Sigmoid colon (tissue), 4 donors: ENCODE results near the gene CST2.

Experiments
- CTCF ChIP-seq, 4 experiments: fragments of 450-650 bp in 3 of 4; fragments of 200-600 bp in 1 of 4; IDR thresholded peaks; one replicate each; pipeline ENCODE4 v1.5.1; 2016 to 2019; ENCODE audit warnings: antibody characterized with exemption in 4 of 4, mild to moderate bottlenecking in 3 of 4, moderate library complexity in 2 of 4
- POLR2A ChIP-seq, 2 donors: fragments of 450-650 bp; IDR thresholded peaks; one replicate each; pipeline ENCODE4 v1.6.1; 2016; ENCODE audit warnings: antibody characterized with exemption in 2 of 2, mild to moderate bottlenecking in 2 of 2, moderate library complexity in 2 of 2
- POLR2AphosphoS5 ChIP-seq, 4 donors: sonication (generic); formaldehyde crosslinking; IDR thresholded peaks; one replicate each; pipeline ENCODE4 v1.6.1; 2017; ENCODE audit warnings: antibody characterized with exemption in 4 of 4

- TF ChIP-seq POLR2AphosphoS5 (IDR thresholded peaks at IDR 0.05) (no peak), POLR2A (IDR thresholded peaks at IDR 0.05) (no peak), CTCF (IDR thresholded peaks at IDR 0.05) (no peak)
These were observed 31.6 kb upstream of the CST2 start for GRCh38 chr20:23857962-23858595.
